ENCODE measurements around the gene KEAP1.

The KEAP1 gene

GRCh38 chr19:10449037-10449436 lies 54.1 kb downstream of the KEAP1 start:
- DNase-seq (ENCODE audit: low spot score): no peak

GRCh38 chr19:10442698-10443097 lies 60.5 kb downstream of the KEAP1 start:
- no peak for DNase-seq (ENCODE audit: low spot score)

- peak; percentile 2 for DNase-seq (ENCODE audit: low spot score)
Measured at GRCh38 chr19:10439588-10439987, 63.6 kb downstream of the KEAP1 start.

All from AG08396 (cell line).